ENCODE data around the gene ZHX3. TPM values are rescaled to one million over a fixed set of nuclear protein-coding genes. Genes with fewer than 3 reads are reported as not detected.

The ZHX3 gene
- total and polyA plus RNA-seq, 2 of the 4 experiments (the other 2 are of a cell fraction): 25.0 to 28.0 TPM

DNA sequence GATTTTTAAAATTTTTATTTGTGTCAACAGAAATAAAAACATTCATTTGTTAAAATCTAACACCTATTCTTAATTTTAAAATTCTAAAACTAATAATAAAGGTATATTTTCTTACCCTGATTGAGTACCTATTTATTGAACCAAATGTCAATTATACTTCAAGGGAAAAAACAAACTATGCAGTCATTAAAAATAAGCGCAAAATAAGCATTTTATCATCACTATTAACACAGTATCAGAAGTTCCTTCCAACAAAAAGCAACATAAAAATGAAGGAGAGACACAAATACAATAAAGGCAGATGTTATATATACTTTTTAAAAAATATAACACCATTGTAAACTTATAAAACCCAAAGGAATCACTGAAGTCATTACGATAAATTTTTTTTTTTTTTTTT lies 52.7 kb downstream of the ZHX3 start:
- Histone ChIP-seq H2AK9ac (replicated peaks; ENCODE audit: low read depth, low read length, poor library complexity) (no peak overlapping the region), H3K9ac (ENCODE audit: low read depth, low read length) (no peak overlapping the region), H3K4me2 (ENCODE audit: low read depth, low read length) (no peak overlapping the region), H3K23ac (ENCODE audit: low read depth, low read length) (no peak overlapping the region), H3K9me1 (ENCODE audit: insufficient read depth, low read length) (peaks cover 8% of the 10 kb centered on the region), H3K79me1 (ENCODE audit: low read depth in 1 of 2, low read length in 2 of 2) (peaks cover 39 to 57% of the 10 kb centered on the region in 2 experiments), H4K8ac (ENCODE audit: low read depth in 2 of 2, low read length in 2 of 2) (no peak overlapping the region), H4K20me1 (ENCODE audit: insufficient read depth, low read length) (peaks cover 12% of the 10 kb centered on the region), H3K36me3 (ENCODE audit: control insufficient read depth, insufficient read depth, low read length) (peaks cover 5% of the 10 kb centered on the region; the same call in 1 of the 2 replicates), H3K9me3 (ENCODE audit: control insufficient read depth, insufficient read depth, low read length) (no peaks in the 10 kb centered on the region), H3K4me1 (ENCODE audit: control insufficient read depth, insufficient read depth, low read length) (peaks cover 3% of the 10 kb centered on the region; the same call in 1 of the 2 replicates), H2BK120ac (ENCODE audit: low read depth, low read length) (no peak overlapping the region), H4K91ac (ENCODE audit: insufficient read depth, low read depth, low read length) (no peak overlapping the region), H2AK5ac (ENCODE audit: low read depth, low read length) (no peak overlapping the region), H3K27me3 (ENCODE audit: control insufficient read depth, insufficient read depth, low read length) (no peaks in the 10 kb centered on the region), H3K27ac (ENCODE audit: insufficient read depth, low read length) (no peak overlapping the region), H3K56ac (ENCODE audit: extremely low read depth, insufficient read depth, low read length) (no peak overlapping the region), H2BK20ac (ENCODE audit: low read depth, low read length) (no peak overlapping the region), H2BK15ac (ENCODE audit: low read depth, low read length) (no peak overlapping the region), H3K4ac (ENCODE audit: low read depth, low read length) (no peak overlapping the region), H3K4me3 (ENCODE audit: insufficient read depth, low read depth, low read length) (no peak overlapping the region), H3K14ac (replicated peaks; ENCODE audit: low read depth, low read length) (no peak overlapping the region), H4K5ac (ENCODE audit: low read depth, low read length) (no peak overlapping the region), H2AFZ (replicated peaks; ENCODE audit: low read length, poor library complexity) (no peak overlapping the region), H2BK5ac (ENCODE audit: low read depth, low read length, poor library complexity, severe bottlenecking) (no peak overlapping the region), H3K18ac (ENCODE audit: low read depth, low read length) (no peak overlapping the region)
- ChIA-PET CTCF (no interaction called here), POLR2A (ENCODE audit: unreplicated experiment) (no interaction called here)
- TF ChIP-seq NFE2L2 (IDR thresholded peaks at IDR 0.05; ENCODE audit: low read depth, low read length) (no peak), MAFK (IDR thresholded peaks at IDR 0.05; ENCODE audit: low read depth, low read length) (peak; percentile 34; the same call in 1 of the 2 replicates)
- ATAC-seq (ENCODE audit: low read depth) (no peak), DNase-seq (no peak)
- BruUV-seq (replicated peaks): no TSS peak
- dilution Hi-C loops (cut with HindIII; ENCODE audit: low sequenced_read_pairs, unreplicated experiment) (no loop called here), intact Hi-C loops (cut with micrococcal nuclease) (no loop called here), in situ Hi-C loops (cut with MboI; ENCODE audit: low sequenced_read_pairs) (no loop called here)
- WGBS, 2 experiments (ENCODE audit: extremely low coverage in 2 of 2, insufficient read length in 1 of 2): no CpG with 5 or more reads among the region's 2 CpGs
